Adrenal gland (tissue), 5 donors: ENCODE data around the gene TAS2R46.

Experiments used
- POLR2A ChIP-seq, 2 donors: fragments of 450-650 bp; IDR thresholded peaks; one replicate each; pipeline ENCODE4 v1.6.1; 2017; ENCODE audit warnings: antibody characterized with exemption in 2 of 2, mild to moderate bottlenecking in 2 of 2, moderate library complexity in 1 of 2
- TF ChIP-seq, protein P1 (sequence below), 6 experiments: fragments of 450-650 bp in 4 of 6; fragments of 200-600 bp in 2 of 6; sonication (generic) in 1 of 6; IDR thresholded peaks; 1 replicate in 5 of 6; 2 replicates in 1 of 6; pipeline versions ENCODE4 v1.5.1 to v1.8.0; 2016 to 2021; ENCODE audit warnings: antibody characterized with exemption in 6 of 6, mild to moderate bottlenecking in 2 of 6, moderate library complexity in 1 of 6
- donor health status: DM: no; HTN: no; CAD: no.

DNA sequence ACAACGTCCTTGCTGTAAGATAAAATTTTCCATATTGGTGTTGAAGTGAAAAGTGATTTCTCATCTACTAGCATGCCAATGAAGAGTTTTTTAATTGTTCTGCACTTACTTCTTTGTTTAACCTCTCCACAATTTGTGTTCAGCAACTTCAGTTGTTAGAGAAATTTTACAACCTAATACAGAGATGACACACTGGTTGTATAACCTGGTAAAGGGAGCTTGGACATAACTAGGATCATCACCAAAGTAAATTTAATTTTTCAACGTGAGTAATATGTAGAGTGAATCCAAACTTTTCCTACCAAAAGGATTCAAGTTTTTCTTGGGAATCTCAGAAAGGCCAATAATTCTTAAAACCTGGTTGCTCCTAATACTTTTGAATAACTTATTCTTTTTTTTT, 43.5 kb upstream of the TAS2R46 start:
- TF ChIP-seq POLR2A (IDR thresholded peaks at IDR 0.05): no peak
- TF ChIP-seq, protein P1, sequence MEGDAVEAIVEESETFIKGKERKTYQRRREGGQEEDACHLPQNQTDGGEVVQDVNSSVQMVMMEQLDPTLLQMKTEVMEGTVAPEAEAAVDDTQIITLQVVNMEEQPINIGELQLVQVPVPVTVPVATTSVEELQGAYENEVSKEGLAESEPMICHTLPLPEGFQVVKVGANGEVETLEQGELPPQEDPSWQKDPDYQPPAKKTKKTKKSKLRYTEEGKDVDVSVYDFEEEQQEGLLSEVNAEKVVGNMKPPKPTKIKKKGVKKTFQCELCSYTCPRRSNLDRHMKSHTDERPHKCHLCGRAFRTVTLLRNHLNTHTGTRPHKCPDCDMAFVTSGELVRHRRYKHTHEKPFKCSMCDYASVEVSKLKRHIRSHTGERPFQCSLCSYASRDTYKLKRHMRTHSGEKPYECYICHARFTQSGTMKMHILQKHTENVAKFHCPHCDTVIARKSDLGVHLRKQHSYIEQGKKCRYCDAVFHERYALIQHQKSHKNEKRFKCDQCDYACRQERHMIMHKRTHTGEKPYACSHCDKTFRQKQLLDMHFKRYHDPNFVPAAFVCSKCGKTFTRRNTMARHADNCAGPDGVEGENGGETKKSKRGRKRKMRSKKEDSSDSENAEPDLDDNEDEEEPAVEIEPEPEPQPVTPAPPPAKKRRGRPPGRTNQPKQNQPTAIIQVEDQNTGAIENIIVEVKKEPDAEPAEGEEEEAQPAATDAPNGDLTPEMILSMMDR (IDR thresholded peaks at IDR 0.05): no peak
